Measurements from ENCODE around the gene TULP1. TPM values are rescaled to one million over a fixed set of nuclear protein-coding genes. Genes with fewer than 3 reads are reported as not detected.
A peak's percentile ranks its signal among the peaks of the same experiment; 100 is the strongest.

Gene TULP1
- not detected for total RNA-seq

GRCh38 chr6:35512740-35513139 is at the start of gene TULP1:
Gene TULP1, minus strand, starts transcription at chr6:35512896. Its CDS starts 38 bp downstream, at chr6:35512858.
- DNase-seq (ENCODE audit: low spot score), result peak; percentile 10
- Mint-ChIP-seq H3K36me3 (no peaks in the 10 kb centered on the region), H3K27me3 (peaks cover 8 to 21% of the 10 kb centered on the region in 2 donors), H3K27ac (no peak within 1 kb of the TSS), H3K4me3 (no peak within 1 kb of the TSS), H3K9me3 (no peaks in the 10 kb centered on the region), H3K4me1 (ENCODE audit: low read depth in 2 of 2) (peaks cover 0 to 2% of the 10 kb centered on the region in 2 donors)
- ATAC-seq, result no peak

GRCh38 chr6:35562060-35562459 is 49.4 kb upstream of the TULP1 start:
- Mint-ChIP-seq H3K4me1 (ENCODE audit: low read depth in 2 of 2) (peaks cover 4 to 9% of the 10 kb centered on the region in 2 donors), H3K27ac (no peak overlapping the region), H3K27me3 (peaks cover 12% of the 10 kb centered on the region in 2 donors), H3K36me3 (no peaks in the 10 kb centered on the region), H3K4me3 (no peak overlapping the region), H3K9me3 (no peaks in the 10 kb centered on the region)
- DNase-seq (ENCODE audit: low spot score) (no peak), ATAC-seq (no peak)

- ATAC-seq, result peak; percentile 66 to 85
- Mint-ChIP-seq H3K36me3 (no peaks in the 10 kb centered on the region), H3K27ac (peak overlapping the region in 1 of 2 donors; percentile 58), H3K27me3 (peaks cover 9 to 12% of the 10 kb centered on the region in 2 donors), H3K4me3 (no peak overlapping the region), H3K4me1 (ENCODE audit: low read depth in 2 of 2) (peaks cover 4 to 9% of the 10 kb centered on the region in 2 donors), H3K9me3 (no peaks in the 10 kb centered on the region)
- no peak for DNase-seq (ENCODE audit: low spot score)
Measured at GRCh38 chr6:35561113-35561512, 48.4 kb upstream of the TULP1 start.

- Mint-ChIP-seq H3K27me3 (peaks cover 0 to 3% of the 10 kb centered on the region in 2 donors), H3K4me3 (no peak overlapping the region), H3K9me3 (no peaks in the 10 kb centered on the region), H3K27ac (no peak overlapping the region), H3K4me1 (ENCODE audit: low read depth in 2 of 2) (peaks cover 4 to 12% of the 10 kb centered on the region in 2 donors), H3K36me3 (no peaks in the 10 kb centered on the region)
- DNase-seq (ENCODE audit: low spot score) (no peak), ATAC-seq (no peak)
Measured at GRCh38 chr6:35558571-35558970, 45.9 kb upstream of the TULP1 start.

- no peak overlapping the region for H3K27ac Mint-ChIP-seq
- no peaks in the 10 kb centered on the region for H3K36me3 Mint-ChIP-seq
- ATAC-seq (no peak), DNase-seq (ENCODE audit: low spot score) (no peak)
- peaks cover 4 to 12% of the 10 kb centered on the region in 2 donors for H3K4me1 Mint-ChIP-seq (ENCODE audit: low read depth in 2 of 2)
- no peak overlapping the region for H3K4me3 Mint-ChIP-seq
- H3K9me3 Mint-ChIP-seq, result no peaks in the 10 kb centered on the region
- no peaks in the 10 kb centered on the region for H3K27me3 Mint-ChIP-seq
Measured at GRCh38 chr6:35557239-35557638, 44.5 kb upstream of the TULP1 start.

- Mint-ChIP-seq H3K9me3 (peaks cover 4% of the 10 kb centered on the region), H3K27me3 (no peaks in the 10 kb centered on the region), H3K4me3 (no peak overlapping the region), H3K36me3 (peaks cover 6% of the 10 kb centered on the region), H3K4me1 (ENCODE audit: low read depth in 2 of 2) (peaks cover 0 to 5% of the 10 kb centered on the region in 2 donors), H3K27ac (no peak overlapping the region)
- DNase-seq (ENCODE audit: low spot score) (no peak), ATAC-seq (no peak)
Measured at GRCh38 chr6:35554811-35555210, 42.1 kb upstream of the TULP1 start.

- H3K4me3 Mint-ChIP-seq, result no peak overlapping the region
- no peak for DNase-seq (ENCODE audit: low spot score)
- ATAC-seq, result no peak
- H3K27me3 Mint-ChIP-seq, result no peaks in the 10 kb centered on the region
- H3K36me3 Mint-ChIP-seq, result peaks cover 6% of the 10 kb centered on the region
- H3K4me1 Mint-ChIP-seq (ENCODE audit: low read depth in 2 of 2), result peaks cover 0 to 5% of the 10 kb centered on the region in 2 donors
- H3K27ac Mint-ChIP-seq, result no peak overlapping the region
- H3K9me3 Mint-ChIP-seq, result peaks cover 4% of the 10 kb centered on the region
Measured at GRCh38 chr6:35553315-35553714, 40.6 kb upstream of the TULP1 start.

GRCh38 chr6:35552285-35552917 is 39.7 kb upstream of the TULP1 start:
- peaks cover 0 to 3% of the 10 kb centered on the region in 2 donors for H3K27me3 Mint-ChIP-seq
- peak in 1 of 2 donors; percentile 53 for ATAC-seq

GRCh38 chr6:35550437-35550836 is 37.7 kb upstream of the TULP1 start:
- ATAC-seq (no peak), DNase-seq (ENCODE audit: low spot score) (no peak)
- H3K27me3 Mint-ChIP-seq, result peaks cover 0 to 3% of the 10 kb centered on the region in 2 donors
- peaks cover 0 to 5% of the 10 kb centered on the region in 2 donors for H3K4me1 Mint-ChIP-seq (ENCODE audit: low read depth in 2 of 2)
- H3K9me3 Mint-ChIP-seq, result peaks cover 4% of the 10 kb centered on the region
- no peak overlapping the region for H3K27ac Mint-ChIP-seq
- peaks cover 6% of the 10 kb centered on the region for H3K36me3 Mint-ChIP-seq
- no peak overlapping the region for H3K4me3 Mint-ChIP-seq

More at GRCh38 chr6:35552285-35552917, 39.7 kb upstream of the TULP1 start:
- Mint-ChIP-seq H3K4me3 (no peak overlapping the region), H3K4me1 (ENCODE audit: low read depth in 2 of 2) (peaks cover 0 to 5% of the 10 kb centered on the region in 2 donors), H3K27ac (no peak overlapping the region), H3K9me3 (peaks cover 4% of the 10 kb centered on the region), H3K36me3 (peaks cover 6% of the 10 kb centered on the region)
- peak; percentile 66 for DNase-seq (ENCODE audit: low spot score)

GRCh38 chr6:35547676-35548075 is 35.0 kb upstream of the TULP1 start:
- ATAC-seq (no peak), DNase-seq (ENCODE audit: low spot score) (no peak)
- Mint-ChIP-seq H3K4me3 (no peak overlapping the region), H3K36me3 (peaks cover 6% of the 10 kb centered on the region), H3K27me3 (peaks cover 5 to 8% of the 10 kb centered on the region in 2 donors), H3K27ac (no peak overlapping the region), H3K9me3 (peaks cover 4% of the 10 kb centered on the region), H3K4me1 (ENCODE audit: low read depth in 2 of 2) (peaks cover 0 to 4% of the 10 kb centered on the region in 2 donors)

GRCh38 chr6:35544769-35545361 is 32.2 kb upstream of the TULP1 start:
- Mint-ChIP-seq H3K4me1 (ENCODE audit: low read depth in 2 of 2) (peaks cover 0 to 2% of the 10 kb centered on the region in 2 donors), H3K36me3 (no peaks in the 10 kb centered on the region), H3K4me3 (no peak overlapping the region), H3K9me3 (no peaks in the 10 kb centered on the region), H3K27ac (no peak overlapping the region), H3K27me3 (peaks cover 5 to 8% of the 10 kb centered on the region in 2 donors)
- DNase-seq (ENCODE audit: low spot score), result no peak
- no peak for ATAC-seq

GRCh38 chr6:35543459-35544193 is 30.9 kb upstream of the TULP1 start:
- ATAC-seq, result no peak
- no peaks in the 10 kb centered on the region for H3K9me3 Mint-ChIP-seq
- no peak overlapping the region for H3K27ac Mint-ChIP-seq
- peaks cover 0 to 2% of the 10 kb centered on the region in 2 donors for H3K4me1 Mint-ChIP-seq (ENCODE audit: low read depth in 2 of 2)
- no peak overlapping the region for H3K4me3 Mint-ChIP-seq
- no peak for DNase-seq (ENCODE audit: low spot score)
- H3K27me3 Mint-ChIP-seq, result peaks cover 5 to 8% of the 10 kb centered on the region in 2 donors
- H3K36me3 Mint-ChIP-seq, result no peaks in the 10 kb centered on the region

GRCh38 chr6:35541836-35542235 is 29.1 kb upstream of the TULP1 start:
- Mint-ChIP-seq H3K27ac (no peak overlapping the region), H3K9me3 (no peaks in the 10 kb centered on the region), H3K4me3 (no peak overlapping the region), H3K27me3 (peaks cover 2 to 8% of the 10 kb centered on the region in 2 donors), H3K4me1 (ENCODE audit: low read depth in 2 of 2) (peaks cover 0 to 2% of the 10 kb centered on the region in 2 donors), H3K36me3 (no peaks in the 10 kb centered on the region)
- DNase-seq (ENCODE audit: low spot score) (no peak), ATAC-seq (no peak)

- DNase-seq (ENCODE audit: low spot score) (no peak), ATAC-seq (no peak)
- Mint-ChIP-seq H3K27me3 (peaks cover 5 to 7% of the 10 kb centered on the region in 2 donors), H3K4me1 (ENCODE audit: low read depth in 2 of 2) (peaks cover 0 to 3% of the 10 kb centered on the region in 2 donors), H3K36me3 (no peaks in the 10 kb centered on the region), H3K27ac (no peak overlapping the region), H3K4me3 (no peak overlapping the region), H3K9me3 (no peaks in the 10 kb centered on the region)
Measured at GRCh38 chr6:35539223-35539622, 26.5 kb upstream of the TULP1 start.
